CD4-positive, alpha-beta T cell treated with Interleukin-21 for 1 hour (primary cell): ENCODE data around the gene MAPK4.

Experiments
- DNase-seq: peaks from one replicate; pipeline ENCODE4 v3.0.0-alpha.2; 2020

The MAPK4 gene

DNA sequence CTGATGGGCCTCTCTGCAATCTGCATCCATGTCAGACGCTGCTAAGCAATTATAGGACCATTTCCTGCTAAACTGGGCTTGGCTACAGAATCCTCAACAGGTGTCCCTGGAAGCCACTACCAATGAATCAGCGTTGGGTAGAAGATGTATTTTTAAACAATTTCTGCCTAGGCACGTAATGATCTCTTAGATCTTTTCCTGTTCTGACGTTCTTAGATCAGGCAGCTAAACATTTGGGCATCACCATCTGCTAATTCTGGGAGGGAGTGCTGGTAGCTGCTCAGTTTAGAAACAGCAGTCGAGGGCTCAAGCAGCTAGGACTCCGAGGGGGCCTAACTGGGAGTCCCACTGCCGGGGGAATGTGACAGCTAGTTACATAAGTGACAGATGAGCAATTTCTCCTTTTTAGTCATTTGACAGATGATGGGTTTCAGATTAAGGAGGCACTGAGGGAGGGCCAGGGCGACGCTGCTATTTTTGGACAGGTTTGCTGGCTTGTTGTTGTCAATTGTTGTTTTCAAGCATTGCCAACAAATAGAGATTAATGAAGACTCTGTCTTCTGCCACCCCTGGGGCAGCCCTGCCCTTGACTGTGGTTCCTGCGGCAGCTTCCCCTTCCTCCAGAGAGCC is 167.2 kb downstream of the MAPK4 start:
- DNase-seq = no peak

DNA sequence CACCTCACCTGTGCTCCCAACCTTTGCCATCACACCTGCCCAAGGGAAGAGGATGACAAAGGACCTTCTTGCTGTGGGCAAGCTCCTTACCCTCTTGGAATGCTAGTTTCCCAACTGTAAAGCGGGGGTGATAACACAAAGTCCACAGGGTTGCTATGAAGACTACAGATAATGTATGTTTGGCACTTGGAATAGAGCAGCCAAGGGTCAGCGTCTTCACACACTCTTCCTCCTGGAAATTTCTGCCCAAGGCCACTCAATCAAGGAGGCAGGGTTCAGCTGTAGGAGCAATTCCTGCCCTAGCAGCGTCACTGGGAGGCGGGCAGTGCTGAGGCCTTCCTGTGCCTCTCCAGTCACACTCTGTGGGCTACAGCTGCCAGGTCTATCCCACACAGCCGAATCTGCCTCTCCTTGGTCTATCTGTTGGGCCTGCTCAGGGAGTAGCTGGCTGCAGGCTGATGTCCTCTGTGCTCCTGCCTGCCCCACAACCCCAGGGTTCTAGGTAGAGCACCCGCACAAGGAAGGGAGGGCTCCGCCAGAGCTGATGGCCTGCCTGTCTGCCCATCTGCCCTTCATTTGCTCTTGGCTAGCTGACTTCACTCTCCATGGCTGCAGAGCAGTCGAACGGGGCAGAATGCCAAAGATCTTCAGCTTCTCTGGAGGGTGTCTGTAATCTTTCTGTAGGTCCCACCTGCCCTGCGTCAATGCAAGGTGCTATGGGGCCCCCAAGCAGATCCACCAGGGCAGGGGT is 168.0 kb downstream of the MAPK4 start:
- no peak for DNase-seq

DNA sequence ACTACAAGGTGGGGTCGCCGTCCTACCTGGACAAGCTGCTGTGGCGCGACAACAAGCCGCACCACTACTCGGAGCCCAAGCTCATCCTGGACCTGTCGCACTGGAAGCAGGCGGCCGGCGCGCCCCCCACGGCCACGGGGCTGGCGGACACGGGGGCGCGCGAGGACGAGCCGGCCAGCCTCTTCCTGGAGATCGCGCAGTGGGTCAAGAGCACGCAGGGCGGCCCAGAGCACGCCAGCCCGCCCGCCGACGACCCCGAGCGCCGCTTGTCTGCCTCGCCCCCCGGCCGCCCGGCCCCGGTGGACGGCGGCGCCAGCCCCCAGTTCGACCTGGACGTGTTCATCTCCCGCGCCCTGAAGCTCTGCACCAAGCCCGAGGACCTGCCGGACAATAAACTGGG is 169.5 kb downstream of the MAPK4 start:
- DNase-seq = no peak

DNA sequence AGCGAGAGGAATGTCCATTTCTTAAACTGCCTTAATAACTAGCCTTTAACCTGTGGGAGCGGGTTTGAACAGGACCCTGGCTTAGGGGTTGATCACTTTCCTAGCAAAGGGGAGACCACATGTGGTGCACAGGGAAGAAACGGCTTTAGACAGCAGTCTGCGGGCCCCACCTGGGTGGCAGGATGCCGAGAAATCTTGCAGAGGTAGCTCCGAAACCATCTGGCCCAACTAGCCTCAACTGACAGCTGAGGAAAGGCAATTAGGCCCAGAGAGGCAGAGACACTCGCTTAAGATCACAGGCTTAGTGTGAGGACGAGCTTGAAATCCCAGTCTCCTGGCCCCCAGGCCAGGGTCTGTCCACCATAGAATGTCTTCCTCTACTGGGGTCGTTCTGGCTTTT is 170.1 kb downstream of the MAPK4 start:
- no peak for DNase-seq

DNA sequence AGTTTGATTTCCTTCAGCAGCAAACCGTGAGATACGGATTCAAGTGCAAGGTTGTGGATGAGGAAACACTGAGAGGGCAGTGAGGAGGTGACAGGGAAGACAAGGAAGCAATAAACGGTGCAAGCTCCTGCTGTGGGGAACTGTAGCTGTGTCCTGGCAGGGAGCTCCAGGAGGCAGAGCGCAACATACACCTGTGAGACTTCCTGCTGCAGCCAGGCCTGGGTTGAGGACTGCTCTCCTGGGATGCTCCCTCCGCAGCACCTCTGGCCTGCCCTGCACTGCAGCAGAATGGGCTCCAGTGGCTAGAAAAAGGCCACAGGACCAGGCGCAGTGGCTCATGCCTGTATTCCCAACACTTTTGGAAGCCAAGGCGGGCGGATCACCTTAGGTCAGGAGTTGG is 174.5 kb downstream of the MAPK4 start:
- DNase-seq = no peak

DNA sequence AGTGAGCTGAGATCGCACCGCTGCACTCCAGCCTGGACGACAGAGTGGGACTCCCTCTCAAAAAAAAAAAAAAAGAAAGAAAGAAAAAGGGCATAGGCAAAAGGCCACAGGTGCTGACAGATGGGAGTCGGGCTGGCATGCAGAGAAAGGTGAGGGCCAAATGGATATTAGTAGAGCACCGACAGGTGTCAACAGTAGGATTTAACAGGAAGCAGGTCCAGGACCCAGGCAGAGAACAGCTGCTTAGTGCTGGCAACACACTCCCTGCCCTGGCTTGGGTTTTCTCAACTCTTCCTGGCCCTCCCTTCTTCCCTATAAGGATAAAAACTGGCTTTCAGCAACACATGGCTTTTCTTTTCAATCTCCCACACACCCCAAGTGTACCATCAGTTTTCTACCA is 175.0 kb downstream of the MAPK4 start:
- no peak for DNase-seq

DNA sequence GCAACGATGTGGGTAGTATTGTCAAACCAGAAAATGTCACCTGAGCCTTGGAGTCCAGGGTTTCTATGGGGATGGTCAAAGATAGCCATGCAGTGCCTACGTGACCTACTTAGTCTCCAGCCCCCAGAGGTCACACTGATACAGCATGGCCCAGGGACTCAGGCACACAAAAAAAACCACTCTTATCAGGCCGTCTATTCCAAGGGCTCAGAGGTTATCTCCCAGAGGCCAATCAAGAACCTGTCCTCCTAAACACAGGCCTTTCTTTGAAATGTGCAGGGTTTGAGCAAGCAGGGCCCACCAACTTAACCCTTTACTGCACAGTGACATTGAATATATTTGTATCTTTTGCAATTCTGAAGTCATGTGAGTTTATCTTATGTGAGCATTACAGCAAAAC is 177.2 kb downstream of the MAPK4 start:
- DNase-seq = no peak

DNA sequence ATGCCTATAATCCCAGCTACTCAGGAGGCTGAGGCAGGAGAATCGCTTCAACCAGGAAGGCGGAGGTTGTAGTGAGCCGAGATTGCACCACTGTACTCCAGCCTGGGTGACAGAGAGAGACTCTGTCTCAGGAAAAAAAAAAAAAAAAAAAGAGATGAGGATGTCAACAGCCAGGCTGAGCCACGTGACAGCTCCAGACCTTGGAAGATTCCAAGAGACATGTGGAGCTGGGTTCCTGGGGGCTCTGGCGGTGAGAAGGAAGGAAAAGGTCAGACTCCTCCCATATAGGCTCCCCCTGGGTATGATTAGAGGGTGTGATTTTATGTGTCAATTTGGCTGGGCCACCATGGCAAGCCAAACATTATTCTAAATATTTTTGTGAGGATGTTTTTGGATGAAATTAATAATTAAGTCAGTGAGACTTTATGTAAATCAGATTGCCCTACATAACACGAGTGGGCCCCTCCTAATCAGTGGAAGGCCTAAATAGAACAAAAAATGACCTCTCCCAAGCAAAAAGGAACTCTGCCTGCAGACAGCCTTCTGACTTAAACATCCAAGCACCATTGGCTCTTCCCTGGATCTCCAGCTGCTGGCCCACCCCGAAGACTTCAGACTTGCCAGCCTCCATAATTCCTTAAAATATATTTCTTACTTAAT is 178.3 kb downstream of the MAPK4 start:
- no peak for DNase-seq

DNA sequence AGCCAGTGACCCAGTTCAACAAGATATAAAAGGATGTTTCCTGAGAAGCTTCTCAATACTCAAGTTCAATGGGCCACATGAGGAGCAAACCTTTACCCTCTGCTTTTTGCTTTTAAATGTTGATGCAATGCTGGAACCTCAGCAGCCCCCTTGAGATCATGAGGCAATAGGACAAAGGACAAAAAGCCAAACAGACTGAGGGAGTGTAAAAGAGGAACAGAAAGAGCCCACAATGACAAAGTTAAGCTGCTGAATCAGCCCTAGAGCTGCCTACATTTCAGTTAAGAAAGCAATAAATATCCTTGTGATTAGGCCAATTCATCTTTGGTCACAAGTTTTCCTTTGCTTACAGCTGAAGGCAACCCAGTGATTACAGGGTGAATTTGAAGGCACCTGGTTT is 183.1 kb downstream of the MAPK4 start:
- DNase-seq = no peak

DNA sequence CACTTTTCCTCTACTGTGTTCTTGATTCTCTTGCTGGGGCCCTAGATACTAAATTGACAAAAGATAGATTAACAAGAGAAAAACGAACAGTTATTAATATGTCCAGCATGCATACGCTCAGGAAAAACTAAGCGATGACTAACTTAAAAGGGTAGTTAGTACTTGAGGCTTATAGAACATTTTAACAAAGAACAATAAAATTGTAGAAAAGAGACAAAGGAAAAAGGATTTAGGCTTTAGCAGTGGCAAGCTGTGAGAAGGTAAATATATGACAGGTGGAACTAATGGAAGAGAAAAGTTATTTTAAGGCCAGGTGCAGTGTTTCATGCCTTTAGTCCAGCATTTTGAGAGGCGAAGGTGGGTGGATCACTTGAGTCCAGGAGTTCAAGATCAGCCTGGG is 184.4 kb downstream of the MAPK4 start:
- no peak for DNase-seq

DNA sequence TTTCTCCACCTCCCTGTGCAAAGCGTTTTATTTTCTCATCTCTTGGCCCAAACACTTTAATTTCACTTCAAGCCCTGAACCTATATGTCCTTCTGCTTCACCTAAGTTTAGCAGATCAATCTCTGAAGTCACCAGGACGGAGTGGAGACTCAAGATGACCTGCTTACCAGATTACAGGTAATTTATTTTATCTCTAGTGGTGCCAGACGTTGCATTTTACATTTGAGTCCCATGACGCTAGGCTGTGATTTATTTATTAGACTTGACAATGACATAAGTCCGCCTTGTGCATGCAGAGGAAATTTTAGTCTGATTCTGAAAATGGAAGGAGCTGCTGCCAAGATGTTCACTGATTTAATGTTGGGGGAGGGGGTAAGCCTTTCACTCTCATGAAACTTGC is 186.1 kb downstream of the MAPK4 start:
- DNase-seq = no peak

DNA sequence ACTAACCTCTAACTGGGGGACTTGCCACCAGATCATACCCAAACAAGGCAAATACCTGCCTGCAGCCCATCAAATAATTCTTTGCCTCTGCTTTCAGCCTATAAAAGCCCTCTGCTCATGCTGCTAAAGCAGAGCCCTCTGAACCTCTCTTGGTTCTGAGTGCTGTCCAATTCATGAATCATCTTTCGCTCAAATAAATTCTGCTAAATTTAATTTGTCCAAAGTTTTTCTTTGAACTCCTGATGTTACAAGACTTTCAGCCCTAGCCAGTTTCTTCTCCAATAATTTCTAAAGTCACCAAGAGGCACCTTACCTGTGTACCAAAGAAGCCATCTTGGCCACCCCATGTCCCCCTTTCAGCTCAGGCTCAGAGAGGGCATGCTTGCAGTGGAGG is 188.0 kb downstream of the MAPK4 start:
- DNase-seq = no peak

DNA sequence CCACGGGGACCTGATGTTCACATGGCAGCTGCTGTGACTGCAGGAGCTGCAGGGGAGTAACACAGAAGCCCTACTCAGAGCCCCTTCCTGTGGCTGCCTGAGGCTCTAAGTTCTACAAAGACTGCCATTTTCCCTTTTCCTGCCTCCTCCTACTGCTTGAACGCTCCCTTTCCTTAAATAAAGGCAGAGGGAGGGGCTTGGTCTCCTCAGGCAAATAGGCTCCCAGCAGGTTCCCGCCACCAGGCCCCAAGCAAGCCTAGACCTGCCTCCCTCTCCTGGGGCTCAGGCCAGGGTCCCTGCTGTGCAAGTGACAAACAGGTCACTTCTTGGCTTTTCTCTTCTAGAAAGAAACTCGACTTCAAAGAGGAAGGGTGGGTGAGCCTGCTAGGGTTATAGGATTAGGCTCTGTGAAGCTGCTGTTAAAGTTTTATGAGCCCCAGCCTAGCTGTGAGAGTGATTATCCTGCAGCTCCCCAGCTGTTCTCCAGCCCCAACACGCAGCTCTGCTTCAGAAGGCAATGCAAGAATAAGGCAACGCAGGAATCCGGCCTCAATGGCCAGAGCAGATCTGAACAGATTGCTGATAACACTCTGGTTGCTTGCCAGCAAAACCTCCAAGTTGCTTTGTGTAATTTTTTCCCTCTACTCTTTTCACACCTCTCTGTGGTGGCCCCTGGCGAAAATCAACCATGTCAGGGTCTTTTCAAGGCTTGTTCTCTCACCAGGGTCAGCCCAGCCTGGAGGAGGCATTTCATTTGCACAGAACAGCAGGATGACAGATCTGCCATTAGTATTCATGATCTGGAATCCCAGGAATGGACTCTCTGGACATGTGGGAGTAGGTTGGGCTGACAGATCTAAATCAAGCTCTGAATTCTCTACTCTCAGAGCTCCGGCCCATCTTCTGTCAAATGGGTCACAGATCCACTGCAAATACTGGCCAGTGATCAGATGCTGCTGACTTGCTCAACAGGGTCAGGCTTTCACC is 188.6 kb downstream of the MAPK4 start:
- no peak for DNase-seq

DNA sequence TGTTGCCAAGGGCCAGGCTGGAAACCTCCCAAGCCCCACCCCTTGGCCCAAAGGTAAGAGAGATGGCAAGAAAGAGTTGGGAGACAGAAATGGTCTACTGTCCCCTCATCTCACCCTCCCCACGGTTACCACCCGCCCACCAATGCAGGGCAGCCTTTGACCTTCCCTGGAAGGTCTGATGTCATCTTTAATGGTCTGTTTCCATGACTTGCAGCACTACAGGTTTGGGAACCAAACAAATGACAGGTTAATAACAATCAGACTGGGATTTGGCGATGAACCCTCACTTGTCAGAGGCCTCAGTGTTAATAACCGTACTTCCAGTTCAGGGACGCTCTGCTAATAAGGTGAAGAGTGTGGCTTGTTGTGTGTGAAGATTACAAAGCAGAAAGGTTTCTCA is 189.5 kb downstream of the MAPK4 start:
- DNase-seq = no peak

DNA sequence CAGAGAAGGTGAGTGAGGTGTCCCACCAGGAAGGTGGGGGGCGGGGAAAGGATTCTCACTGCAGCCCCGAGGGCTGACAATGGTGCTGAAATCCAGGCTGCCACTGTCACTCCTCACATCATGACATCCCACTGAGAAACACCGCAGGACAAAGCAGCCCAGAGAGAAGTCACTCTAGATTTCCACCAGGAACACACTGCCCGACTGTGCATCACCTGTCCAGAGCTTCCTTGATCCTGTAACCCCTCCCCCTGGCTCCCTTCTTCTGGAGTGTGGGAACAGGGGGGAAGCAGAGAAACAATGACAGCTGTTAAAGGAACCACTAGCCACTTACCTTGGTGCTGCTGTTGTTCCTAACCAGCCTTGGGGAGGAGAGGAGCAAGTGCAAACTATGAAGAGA is 190.1 kb downstream of the MAPK4 start:
- DNase-seq = no peak

DNA sequence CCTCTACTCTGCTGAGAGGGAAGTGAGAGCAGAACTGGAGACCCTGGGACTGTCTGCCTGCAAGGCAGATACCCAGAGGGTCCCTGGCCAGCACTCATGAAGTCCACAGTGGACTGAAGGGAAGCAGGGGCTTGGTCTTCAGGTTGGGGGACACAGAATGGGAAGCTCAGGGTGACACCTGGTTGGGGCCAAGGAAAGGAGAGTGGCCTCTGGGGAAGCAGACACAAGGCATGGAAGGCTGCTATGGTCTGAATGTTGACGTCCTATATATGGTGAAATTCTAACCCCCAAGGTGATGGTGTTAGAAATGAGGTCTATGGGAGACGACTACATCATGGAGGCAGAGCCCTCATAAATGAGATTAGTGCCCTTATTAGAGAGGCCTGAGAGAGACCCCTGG is 190.7 kb downstream of the MAPK4 start:
- no peak for DNase-seq

DNA sequence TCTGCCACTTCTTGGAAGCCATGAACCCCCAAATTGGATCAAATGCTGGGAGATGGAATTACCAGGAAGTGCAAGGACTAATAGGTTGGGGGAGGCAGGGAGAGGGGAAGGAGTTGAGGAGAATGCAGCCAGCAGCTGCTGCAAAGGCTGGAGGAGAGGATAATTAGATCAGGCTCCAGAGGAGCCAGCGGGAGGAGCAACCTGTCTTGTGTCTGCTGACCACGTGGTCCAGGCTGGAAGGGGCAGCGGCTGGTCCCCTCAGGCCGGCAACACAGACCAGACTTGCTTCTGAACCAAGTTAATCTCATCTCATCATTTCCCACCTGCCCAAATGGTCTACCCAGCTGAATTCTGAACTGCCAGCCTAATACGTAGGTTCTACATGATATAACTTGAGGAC is 191.6 kb downstream of the MAPK4 start:
- DNase-seq = no peak

DNA sequence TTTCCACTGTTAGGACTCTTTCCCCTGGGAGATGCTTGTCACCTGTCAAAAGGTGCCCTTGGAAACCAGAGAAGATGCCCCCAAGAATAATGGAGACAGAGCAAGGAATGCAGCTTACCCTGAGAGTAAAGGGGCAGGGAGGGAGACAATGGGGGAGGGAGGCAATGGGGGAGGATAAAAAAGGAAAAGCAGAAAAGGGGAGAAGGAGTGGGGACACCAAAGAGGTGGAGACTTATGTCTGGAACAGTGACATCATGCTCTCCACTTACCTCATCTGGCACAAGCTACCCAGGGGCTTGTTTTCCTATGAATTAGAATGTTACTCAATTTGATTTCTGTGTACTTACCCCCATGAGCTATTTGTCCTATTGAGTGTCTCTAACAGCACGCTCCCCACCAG is 192.1 kb downstream of the MAPK4 start:
- DNase-seq = no peak

DNA sequence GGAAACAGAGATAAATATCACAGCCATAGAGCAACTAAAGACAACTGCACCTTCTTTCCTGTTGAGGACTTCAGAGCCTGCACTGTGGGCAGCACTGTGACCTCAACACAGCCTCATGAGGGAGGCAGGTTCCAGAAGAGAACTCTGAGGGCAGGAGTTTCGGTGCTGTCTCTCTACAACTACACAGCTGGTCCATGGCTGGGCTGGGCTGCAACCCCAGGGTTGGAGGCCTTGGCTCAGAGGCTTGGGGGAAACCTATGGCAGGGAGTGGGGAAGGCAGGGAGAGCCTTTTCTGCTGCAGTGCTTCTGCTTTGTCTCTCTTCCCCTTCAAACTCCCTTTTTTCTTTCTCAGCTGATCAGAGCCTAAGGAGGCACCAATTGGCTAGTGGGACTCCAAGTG is 193.4 kb downstream of the MAPK4 start:
- DNase-seq = no peak

DNA sequence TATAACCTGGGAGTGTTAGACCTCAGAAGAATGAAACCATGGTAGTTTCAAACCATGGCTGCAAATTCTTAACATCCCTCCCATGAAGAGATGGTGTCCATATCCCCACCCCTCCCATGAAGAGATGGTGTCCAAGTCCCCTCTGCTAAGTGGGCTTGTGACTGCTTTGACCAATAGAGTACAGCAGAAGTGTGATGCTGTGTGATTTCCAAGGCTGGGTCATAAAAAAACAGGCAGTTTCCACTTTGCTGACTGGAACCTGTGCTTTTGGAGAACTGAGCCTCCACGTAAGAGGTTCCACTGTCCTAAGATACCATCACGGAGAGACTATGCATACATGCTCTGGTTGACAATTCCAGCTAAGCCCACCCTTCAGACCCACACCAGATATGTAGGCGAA is 194.4 kb downstream of the MAPK4 start:
- no peak for DNase-seq

DNA sequence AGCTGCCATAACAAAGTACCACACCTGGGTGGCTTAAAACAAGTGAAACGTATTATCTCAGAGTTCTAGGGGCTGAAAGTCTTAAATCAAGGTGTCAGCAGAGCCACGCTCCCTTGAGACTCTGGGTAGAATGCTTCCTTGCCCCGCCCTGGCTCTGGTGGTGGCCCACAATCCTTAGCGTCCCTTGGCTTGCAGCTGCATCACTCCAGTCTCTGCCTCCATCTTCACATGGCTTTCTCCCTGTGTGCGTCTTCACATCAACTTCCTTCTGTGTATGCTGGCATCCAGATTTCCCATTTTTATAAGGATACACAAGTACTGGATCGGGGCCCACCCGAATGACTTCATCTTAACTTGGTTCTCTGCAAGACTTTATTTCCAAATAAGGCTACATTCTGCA is 197.5 kb downstream of the MAPK4 start:
- no peak for DNase-seq

DNA sequence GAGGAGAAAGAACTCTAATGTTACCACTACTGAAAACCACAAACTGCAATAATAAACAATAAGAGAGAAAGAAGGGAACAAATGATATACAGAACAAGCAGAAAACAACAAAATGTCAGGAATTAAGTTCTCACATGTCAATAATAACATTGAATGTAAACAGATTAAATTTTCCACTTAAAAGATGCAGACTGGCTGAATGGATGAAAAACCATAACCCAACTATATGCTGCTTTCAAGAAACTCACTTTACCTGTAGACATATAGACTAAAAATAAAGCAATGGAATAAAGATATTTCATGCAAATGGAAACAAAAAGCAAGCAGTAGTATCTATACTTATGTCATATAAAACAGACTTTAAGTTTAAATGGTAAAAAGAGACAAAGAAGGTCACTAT is 209.6 kb downstream of the MAPK4 start:
- DNase-seq = no peak

DNA sequence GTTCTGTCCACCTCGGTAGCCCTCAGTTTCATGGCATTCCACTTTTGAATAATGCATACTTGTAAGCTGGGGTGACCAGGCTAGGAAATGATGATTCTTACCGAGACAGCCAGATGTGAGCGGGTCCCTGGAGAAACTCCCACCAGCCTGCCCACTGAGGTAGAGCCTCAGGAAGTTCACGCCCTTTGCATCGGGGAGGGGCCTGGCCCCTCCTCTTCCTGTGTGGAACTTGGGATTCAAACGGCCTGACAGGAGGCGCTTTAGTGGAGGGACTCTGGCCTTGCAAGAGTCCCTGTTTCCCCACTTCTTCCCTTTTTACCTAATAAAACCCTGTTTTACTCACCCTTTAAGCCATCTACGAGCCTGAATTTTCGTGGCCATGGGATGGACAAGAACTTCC is 215.3 kb downstream of the MAPK4 start:
- DNase-seq = no peak
